A549 (cell line): Measurements from ENCODE around the gene RABAC1. TPM values are rescaled to one million over a fixed set of nuclear protein-coding genes. Genes with fewer than 3 reads are reported as not detected.
"Not testable (repeated sequence)": the region's sequence is repeated elsewhere in the genome, so short reads cannot be mapped to it uniquely, and the experiment has no call there.

Experiments
- ATAC-seq, 2 experiments: fragments of 200-7000 bp in 1 of 2; fragments of >200 bp in 1 of 2; cut with Nextera tagmentation in 1 of 2; cut with Tn5 transposase in 1 of 2; 3 replicates each; pipeline versions ENCODE4 v1.8.0 to v1.9.1; 2018 to 2020; ENCODE audit warnings: mild to moderate bottlenecking in 1 of 2, moderate library complexity in 1 of 2
- CTCF ChIA-PET: fragments of 300-600 bp; sonication (Branson Sonifier 250); formaldehyde crosslinking; extraction: SDS; loops from one replicate; lab custom pipeline; 2021; ENCODE audit warnings: antibody characterized with exemption, inconsistent platforms; lab: Yijun Ruan, JAX
- POLR2A ChIA-PET: fragments of 350-600 bp; formaldehyde crosslinking; extraction: SDS; loops from one replicate; lab custom pipeline; 2021; ENCODE audit warnings: antibody characterized with exemption, inconsistent platforms; lab: Yijun Ruan, JAX
- DNase-seq, 2 experiments: peaks; one replicate each; pipeline versions ENCODE4 v3.0.0 to v3.0.0-alpha.2; 2011 to 2016; ENCODE audit warnings: low read depth in 1 of 2, low spot score in 1 of 2
- FAIRE-seq: peaks from 2 replicates; lab custom pipeline; 2011; peaks lifted over from hg19 to GRCh38; lab: Jason Lieb, UNC
- H3K27ac ChIP-seq, 2 experiments: fragments of >200 bp; sonication (Bioruptor Twin); formaldehyde crosslinking; 3 replicates each; pipeline ENCODE4 v1.5.1; 2016 to 2017
- H3K4me1 ChIP-seq: fragments of >200 bp; sonication (Bioruptor Twin); formaldehyde crosslinking; 3 replicates; pipeline ENCODE4 v1.6.1; 2016
- H3K4me2 ChIP-seq: fragments of >200 bp; sonication (Bioruptor Twin); formaldehyde crosslinking; 3 replicates; pipeline ENCODE4 v1.6.1; 2016
- H3K4me3 ChIP-seq: fragments of >200 bp; sonication (Bioruptor Twin); formaldehyde crosslinking; 3 replicates; pipeline ENCODE4 v1.5.1; 2016
- H3K9me3 ChIP-seq: fragments of >200 bp; sonication (Bioruptor Twin); formaldehyde crosslinking; 3 replicates; pipeline ENCODE4 v1.6.1; 2016
- CBX2 ChIP-seq: fragments of 200-600 bp; sonication (generic); IDR thresholded peaks from 2 replicates; pipeline ENCODE4 v1.6.1; 2016; ENCODE audit warnings: low read depth, mild to moderate bottlenecking, borderline replicate concordance
- EP300 ChIP-seq, 2 experiments: fragments of >200 bp; sonication (Bioruptor Twin); formaldehyde crosslinking; IDR thresholded peaks; 2 replicates in 1 of 2; 3 replicates in 1 of 2; pipeline ENCODE4 v1.6.1; 2016 to 2017
- ESRRA ChIP-seq: fragments of 150-350 bp; IDR thresholded peaks from 2 replicates; pipeline ENCODE4 v1.6.1; 2014; ENCODE audit warnings: mild to moderate bottlenecking, low read length, borderline replicate concordance
- FOSL2 ChIP-seq, 2 experiments: fragments of 450-650 bp in 1 of 2; fragments of >200 bp in 1 of 2; sonication (Bioruptor Twin) in 1 of 2; formaldehyde crosslinking; IDR thresholded peaks; 2 replicates each; pipeline versions ENCODE4 v1.5.0 to v1.6.1; 2016 to 2020; ENCODE audit warnings: mild to moderate bottlenecking in 1 of 2, moderate library complexity in 1 of 2
- FOXS1 ChIP-seq: fragments of 250-450 bp; sonication (Bioruptor Pico); IDR thresholded peaks from 2 replicates; pipeline ENCODE4 v1.5.0; 2020; ENCODE audit warnings: mild to moderate bottlenecking, moderate library complexity
- HOXB5 ChIP-seq: fragments of 250-450 bp; sonication (Bioruptor Pico); IDR thresholded peaks from 2 replicates; pipeline ENCODE4 v1.5.0; 2020; ENCODE audit warnings: mild to moderate bottlenecking, moderate library complexity
- MAZ ChIP-seq: fragments of 150-350 bp; IDR thresholded peaks from 2 replicates; pipeline ENCODE4 v1.6.1; 2014; ENCODE audit warnings: antibody characterized with exemption, low read depth, low read length, borderline replicate concordance
- NR3C1 ChIP-seq: fragments of >200 bp; sonication (Bioruptor Twin); formaldehyde crosslinking; IDR thresholded peaks from 3 replicates; pipeline ENCODE4 v1.6.1; 2017
- POLR2AphosphoS2 ChIP-seq: conservative IDR thresholded peaks from 2 replicates; pipeline ENCODE4 v1.6.1; 2012; ENCODE audit warnings: low read length, improper control_type of control experiment, inconsistent platforms
- RAD21 ChIP-seq, 2 experiments: fragments of >200 bp in 1 of 2; sonication (Bioruptor Twin) in 1 of 2; formaldehyde crosslinking in 1 of 2; IDR thresholded peaks in 1 of 2; conservative IDR thresholded peaks in 1 of 2; 2 replicates in 1 of 2; 3 replicates in 1 of 2; pipeline ENCODE4 v1.6.1; 2012 to 2018; ENCODE audit warnings: inconsistent platforms in 1 of 2
- SMC3 ChIP-seq: fragments of >200 bp; sonication (Bioruptor Twin); formaldehyde crosslinking; IDR thresholded peaks from 3 replicates; pipeline ENCODE4 v1.6.1; 2018; ENCODE audit warnings: inconsistent platforms
- ZC3H11A ChIP-seq: fragments of 450-650 bp; IDR thresholded peaks from 2 replicates; pipeline ENCODE4 v1.6.1; 2014; ENCODE audit warnings: antibody characterized with exemption, mild to moderate bottlenecking
- ZFP36 ChIP-seq: fragments of 450-650 bp; IDR thresholded peaks from 2 replicates; pipeline ENCODE4 v1.6.1; 2014; ENCODE audit warnings: borderline replicate concordance; ENCODE audit not compliant: partially characterized antibody
- ZNF302 ChIP-seq: fragments of 250-450 bp; sonication (Bioruptor Pico); IDR thresholded peaks from 2 replicates; pipeline ENCODE4 v1.9.0; 2021; ENCODE audit warnings: inconsistent platforms, mild to moderate bottlenecking, moderate library complexity
- WGBS: methylation state at CpG from one replicate; pipeline ENCODE4 v1.1.6; 2017; ENCODE audit errors: missing lambda C conversion rate; 5-methylcytosine and 5-hydroxymethylcytosine counted together
- polyA plus RNA-seq, 4 experiments: library from polyadenylated mRNA; depleted of rRNA in 3 of 4; stranded (reverse); fragments of >200 nt; fragmentation: RNase III in 1 of 4; extraction: RNeasy Plus Mini Kit Qiagen cat#74134 plus additional on column Dnase treatment in 1 of 4; gene quantifications; 2 replicates in 3 of 4; 3 replicates in 1 of 4; pipeline ENCODE4 v1.2.3, GENCODE V29; 2011 to 2017
- TF ChIP-seq, protein P1 (sequence below): IDR thresholded peaks from 2 replicates; pipeline ENCODE4 v1.6.1; 2012
- TF ChIP-seq, protein P2 (sequence below): fragments of 150-350 bp; IDR thresholded peaks from 2 replicates; pipeline ENCODE4 v1.6.1; 2014; ENCODE audit warnings: low read depth, mild to moderate bottlenecking, low read length

RABAC1 gene
- polyA plus RNA-seq, 2 of the 4 experiments (the other 2 are of a cell fraction): 117 to 247 TPM

DNA sequence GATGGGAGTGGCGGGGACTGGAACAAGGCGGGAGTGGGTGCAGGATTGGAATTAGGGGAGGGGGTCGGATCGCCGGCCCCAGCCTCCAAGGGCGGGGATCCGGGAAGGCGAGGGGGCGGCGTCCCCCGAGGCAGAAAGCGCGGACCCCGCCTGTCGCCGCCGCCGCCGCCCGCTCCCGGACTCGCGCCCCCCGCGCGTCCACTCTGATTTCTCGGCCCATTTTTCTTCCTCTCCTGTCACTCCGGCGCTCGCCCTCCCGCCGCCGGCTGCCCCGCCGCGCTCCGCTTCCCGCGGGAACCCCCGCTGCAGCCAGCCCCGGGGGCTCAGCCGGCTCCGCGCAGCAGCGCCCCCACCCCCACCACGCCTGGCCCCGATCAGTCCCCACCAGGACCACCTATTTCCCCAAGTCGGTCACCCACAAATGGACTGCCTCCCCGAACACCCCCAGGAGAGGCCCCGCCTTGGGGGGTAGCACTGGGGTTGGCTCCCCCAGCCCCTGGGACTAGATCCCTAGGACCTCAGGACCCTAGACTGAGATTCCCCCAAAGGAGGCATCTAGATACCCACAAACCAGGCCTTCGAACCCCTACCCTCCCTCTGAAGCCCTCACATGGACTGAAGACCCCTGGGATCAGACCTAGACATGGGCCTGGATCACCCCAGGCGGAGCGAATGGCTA lies 18.3 kb downstream of the RABAC1 start:
- WGBS: 65% methylated on average over 50 of the region's 53 CpGs
- Histone ChIP-seq H3K9me3 (no peaks in the 10 kb centered on the region), H3K27ac (peak overlapping the region; percentile 74 to 90), H3K4me1 (peaks cover 9% of the 10 kb centered on the region; the same call in 1 of the 3 replicates), H3K4me2 (peak overlapping the region; percentile 94), H3K4me3 (peak overlapping the region; percentile 56)
- ChIA-PET CTCF (interaction anchor here (0.8 to 8.7 kb wide), 5 partner anchors 11 to 138 kb away, joined by 3 to 97 read pairs (median 3); no protein-coding TSS in a partner anchor), POLR2A (interaction anchor here (0.7 to 1.5 kb wide), 3 partner anchors 18 to 81 kb away, joined by 3 read pairs; partner anchors contain the start of gene RPS19)
- DNase-seq: no peak
- no peak for ATAC-seq
- FAIRE-seq: no peak
- no peak for TF ChIP-seq CBX2
- no peak for TF ChIP-seq MAZ
- no peak for TF ChIP-seq ZFP36
- TF ChIP-seq EP300 (IDR thresholded peaks at IDR 0.05): no peak
- no peak for TF ChIP-seq SMC3
- no peak for TF ChIP-seq NR3C1
- TF ChIP-seq FOXS1: no peak
- TF ChIP-seq, protein P1, sequence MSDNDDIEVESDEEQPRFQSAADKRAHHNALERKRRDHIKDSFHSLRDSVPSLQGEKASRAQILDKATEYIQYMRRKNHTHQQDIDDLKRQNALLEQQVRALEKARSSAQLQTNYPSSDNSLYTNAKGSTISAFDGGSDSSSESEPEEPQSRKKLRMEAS: 0 out of 2 replicates have a peak, but pooled peaks have one; percentile 2
- TF ChIP-seq ZC3H11A: no peak

DNA sequence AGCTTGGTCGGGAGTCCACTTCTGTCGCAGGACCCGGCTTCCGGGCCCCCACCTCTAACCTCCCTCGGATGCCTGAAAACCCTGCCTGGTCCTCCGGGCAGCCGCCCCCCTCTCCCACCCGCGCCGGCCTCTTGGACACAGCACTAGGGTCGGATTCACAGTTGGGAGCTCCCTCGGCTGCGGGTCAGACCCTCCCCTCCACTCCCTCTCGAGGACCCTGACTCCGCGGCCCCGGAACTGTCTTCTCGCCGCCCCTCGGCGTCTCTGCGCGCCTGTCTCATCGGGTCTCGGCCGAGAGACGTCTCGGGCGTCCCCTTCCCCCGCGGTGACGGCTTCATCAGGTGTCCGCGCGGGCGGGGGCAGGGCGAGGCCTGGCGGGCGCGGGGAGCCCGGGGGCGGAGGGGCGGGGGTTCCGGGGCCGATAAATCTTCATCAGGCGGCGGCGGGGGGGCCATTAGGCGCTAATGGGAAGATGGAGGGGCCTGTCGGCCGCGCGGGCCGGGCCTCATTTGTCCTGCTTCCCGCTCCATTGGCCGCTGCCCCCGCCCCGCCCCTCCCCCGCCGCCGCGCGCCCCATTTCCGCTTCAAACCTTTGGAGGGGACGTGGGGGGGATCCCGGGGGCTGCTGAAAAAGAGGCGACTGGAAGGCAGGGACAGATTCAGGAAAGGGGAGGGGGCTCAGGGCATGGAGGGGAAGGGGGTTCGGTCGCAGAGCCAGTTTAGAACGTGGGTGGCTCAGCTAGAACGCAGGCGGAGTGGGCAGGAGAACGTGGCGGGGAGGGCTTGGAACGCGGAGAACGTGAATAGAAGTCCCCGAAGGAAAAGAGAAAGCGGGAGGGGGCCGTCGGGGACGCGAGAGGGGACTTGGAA lies 19.0 kb downstream of the RABAC1 start:
- ChIA-PET POLR2A (interaction anchor here (1.5 kb wide), 1 partner anchor 80 kb away, joined by 3 read pairs; the partner anchor contains the start of gene RPS19), CTCF (interaction anchor here (0.8 to 5.3 kb wide), 5 partner anchors 10 to 67 kb away, joined by 3 to 68 read pairs (median 3); no protein-coding TSS in a partner anchor)
- peak overlapping the region; percentile 74 to 90 for H3K27ac ChIP-seq
- WGBS: 27% methylated on average over 48 of the region's 83 CpGs
- ATAC-seq (peak in 1 of 2 experiments; percentile 12; a peak in 2 of 6 replicates), FAIRE-seq (no peak), DNase-seq (peak in 1 of 2 experiments; percentile 78)
- no peaks in the 10 kb centered on the region for H3K9me3 ChIP-seq
- peaks cover 9% of the 10 kb centered on the region; the same call in 1 of the 3 replicates for H3K4me1 ChIP-seq
- TF ChIP-seq, protein P1: 0 out of 2 replicates have a peak, but pooled peaks have one; percentile 34
- no peak for TF ChIP-seq RAD21 (conservative IDR thresholded peaks at IDR 0.05 in 1 of 2, IDR thresholded peaks at IDR 0.05 in 1 of 2)
- H3K4me2 ChIP-seq: peak overlapping the region; percentile 94
- H3K4me3 ChIP-seq: peak overlapping the region; percentile 56

DNA sequence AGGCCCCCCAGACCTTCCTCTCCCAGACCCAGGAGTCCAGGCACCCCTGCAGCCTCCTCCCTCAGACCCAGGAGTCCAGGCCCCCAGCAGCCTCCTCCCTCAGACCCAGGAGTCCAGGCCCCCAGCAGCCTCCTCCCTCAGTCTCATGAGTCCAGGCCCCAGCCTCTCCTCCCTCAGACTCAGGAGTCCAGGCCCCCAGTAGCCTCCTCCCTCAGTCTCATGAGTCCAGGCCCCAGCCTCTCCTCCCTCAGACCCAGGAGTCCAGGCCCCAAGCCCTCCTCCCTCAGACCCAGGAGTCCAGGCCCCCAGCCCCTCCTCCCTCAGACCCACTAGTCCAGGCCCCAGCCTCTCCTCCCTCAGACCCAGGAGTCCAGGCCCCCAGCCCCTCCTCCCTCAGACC lies 19.9 kb downstream of the RABAC1 start:
- TF ChIP-seq ZFP36: peak; percentile 22
- TF ChIP-seq, all 56 proteins: peak for 1; not testable (repeated sequence) for 55
- H3K4me2 ChIP-seq, H3K27ac ChIP-seq, H3K4me1 ChIP-seq, ATAC-seq, H3K9me3 ChIP-seq, H3K4me3 ChIP-seq, DNase-seq, FAIRE-seq: not testable (repeated sequence)
- ChIA-PET POLR2A (interaction anchor here (1.5 kb wide), 1 partner anchor 79 kb away, joined by 3 read pairs; the partner anchor contains the start of gene RPS19), CTCF (interaction anchor here (1.0 to 5.3 kb wide), 3 partner anchors 9 to 66 kb away, joined by 3 to 68 read pairs (median 3); no protein-coding TSS in a partner anchor)

DNA sequence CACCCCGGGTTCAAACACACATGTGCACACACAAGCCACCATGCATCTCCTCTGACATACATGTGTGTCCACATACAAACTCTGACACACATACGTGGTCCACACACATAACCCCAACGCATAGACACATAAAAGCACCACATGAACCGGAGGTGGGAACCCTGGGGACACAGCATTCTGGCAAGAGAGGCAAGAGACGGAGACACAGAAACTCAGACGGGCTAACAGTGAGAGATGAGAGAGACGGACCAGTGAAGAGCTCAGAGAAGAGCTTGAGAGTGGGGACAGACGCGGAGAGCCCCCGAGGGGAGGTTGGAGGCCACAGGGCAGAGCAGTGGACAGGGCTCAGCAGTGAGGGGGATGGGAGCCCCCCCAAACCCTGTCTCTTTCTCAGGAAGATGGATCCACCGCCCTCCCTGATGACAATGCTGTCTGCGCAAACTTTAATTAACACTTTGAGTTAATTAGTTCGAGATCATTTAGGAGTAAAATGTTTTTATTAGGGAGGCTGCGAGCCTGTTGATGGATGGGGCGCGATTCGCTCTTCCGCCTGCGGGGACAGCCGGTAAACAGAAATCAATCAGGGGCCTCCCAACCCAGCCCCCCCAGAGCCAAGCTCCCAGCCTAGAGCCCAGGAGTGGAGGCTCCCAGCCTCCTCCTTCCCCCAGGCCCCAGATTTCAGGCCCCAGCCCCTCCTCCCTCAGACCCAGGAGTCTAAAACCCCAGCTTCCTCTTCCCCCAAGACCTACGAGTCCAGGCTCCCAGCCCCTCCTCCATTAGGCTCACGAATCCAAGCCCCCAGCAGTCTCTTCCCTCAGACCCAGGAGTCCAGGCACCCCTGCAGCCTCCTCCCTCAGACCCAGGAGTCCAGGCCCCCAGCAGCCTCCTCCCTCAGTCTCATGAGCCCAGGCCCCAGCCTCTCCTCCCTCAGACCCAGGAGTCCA lies 21.3 kb downstream of the RABAC1 start:
- ChIA-PET POLR2A (interaction anchor here (0.5 to 0.9 kb wide), 2 partner anchors 16 to 78 kb away, joined by 4 to 5 read pairs; partner anchors contain the start of gene RPS19), CTCF (interaction anchor here (0.6 to 2.6 kb wide), 17 partner anchors 10 to 132 kb away, joined by 3 to 36 read pairs (median 5); partner anchors contain the start of genes ERFL, GRIK5 and RPS19)
- no peak overlapping the region for H3K27ac ChIP-seq
- no peak overlapping the region for H3K4me3 ChIP-seq
- 64% methylated on average over 22 of the region's 22 CpGs for WGBS
- peaks cover 9% of the 10 kb centered on the region; the same call in 1 of the 3 replicates for H3K4me1 ChIP-seq
- no peak overlapping the region for H3K4me2 ChIP-seq
- FAIRE-seq: peak; percentile 76
- TF ChIP-seq CBX2: no peak
- TF ChIP-seq, protein P1: no peak
- TF ChIP-seq ZNF302 (CRISPR knock-in tag): 0 out of 2 replicates have a peak, but pooled peaks have one; percentile 51
- no peak for TF ChIP-seq ESRRA
- TF ChIP-seq, protein P2, sequence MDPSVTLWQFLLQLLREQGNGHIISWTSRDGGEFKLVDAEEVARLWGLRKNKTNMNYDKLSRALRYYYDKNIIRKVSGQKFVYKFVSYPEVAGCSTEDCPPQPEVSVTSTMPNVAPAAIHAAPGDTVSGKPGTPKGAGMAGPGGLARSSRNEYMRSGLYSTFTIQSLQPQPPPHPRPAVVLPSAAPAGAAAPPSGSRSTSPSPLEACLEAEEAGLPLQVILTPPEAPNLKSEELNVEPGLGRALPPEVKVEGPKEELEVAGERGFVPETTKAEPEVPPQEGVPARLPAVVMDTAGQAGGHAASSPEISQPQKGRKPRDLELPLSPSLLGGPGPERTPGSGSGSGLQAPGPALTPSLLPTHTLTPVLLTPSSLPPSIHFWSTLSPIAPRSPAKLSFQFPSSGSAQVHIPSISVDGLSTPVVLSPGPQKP: no peak
- TF ChIP-seq POLR2AphosphoS2: no peak
- TF ChIP-seq ZFP36: peak; percentile 41
- TF ChIP-seq FOSL2 (IDR thresholded peaks at IDR 0.05): no peak
- no peak for TF ChIP-seq FOSL2 (CRISPR knock-in tag; IDR thresholded peaks at IDR 0.05)
- 0 out of 2 replicates have a peak, but pooled peaks have one; percentile 34 for TF ChIP-seq HOXB5 (CRISPR knock-in tag)
- peak; percentile 2 to 6; a peak in 4 of 6 replicates for ATAC-seq
- no peak for DNase-seq
- H3K9me3 ChIP-seq: no peaks in the 10 kb centered on the region
